ENCODE data around the gene SMIM13.

The SMIM13 gene

GRCh38 chr6:11093626-11094410 is at the start of gene SMIM13:
Gene SMIM13, plus strand, starts transcription at chr6:11093834. Its CDS starts 480 bp downstream, at chr6:11094314.
- peak; percentile 75 to 88 (median 82) for DNase-seq (ENCODE audit: low read depth in 3 of 3, low spot score in 1 of 3)

GRCh38 chr6:11043961-11044711 is 49.5 kb upstream of the SMIM13 start, which contains the start of gene ELOVL2:
Gene ELOVL2, minus strand, starts transcription at chr6:11044305. Its CDS starts 75 bp downstream, at chr6:11044230.
- DNase-seq (ENCODE audit: low read depth in 3 of 3, low spot score in 1 of 3) = peak in 1 of 3 donors; percentile 8

- no peak for DNase-seq (ENCODE audit: low read depth in 3 of 3, low spot score in 1 of 3)
Observed at GRCh38 chr6:11044712-11045167, 48.9 kb upstream of the SMIM13 start.

- DNase-seq (ENCODE audit: low read depth in 3 of 3, low spot score in 1 of 3) = no peak
Observed at GRCh38 chr6:11050731-11051130, 42.9 kb upstream of the SMIM13 start.

- no peak for DNase-seq (ENCODE audit: low read depth in 3 of 3, low spot score in 1 of 3)
Observed at GRCh38 chr6:11053307-11053706, 40.3 kb upstream of the SMIM13 start.

GRCh38 chr6:11054722-11055121 is 38.9 kb upstream of the SMIM13 start:
- no peak for DNase-seq (ENCODE audit: low read depth in 3 of 3, low spot score in 1 of 3)

- no peak for DNase-seq (ENCODE audit: low read depth in 3 of 3, low spot score in 1 of 3)
Observed at GRCh38 chr6:11055127-11055627, 38.5 kb upstream of the SMIM13 start.

GRCh38 chr6:11056871-11057270 is 36.8 kb upstream of the SMIM13 start:
- DNase-seq (ENCODE audit: low read depth in 3 of 3, low spot score in 1 of 3) = no peak

- DNase-seq (ENCODE audit: low read depth in 3 of 3, low spot score in 1 of 3) = no peak
Observed at GRCh38 chr6:11058406-11058805, 35.2 kb upstream of the SMIM13 start.

GRCh38 chr6:11062083-11062482 is 31.6 kb upstream of the SMIM13 start:
- no peak for DNase-seq (ENCODE audit: low read depth in 3 of 3, low spot score in 1 of 3)

GRCh38 chr6:11062715-11063114 is 30.9 kb upstream of the SMIM13 start:
- no peak for DNase-seq (ENCODE audit: low read depth in 3 of 3, low spot score in 1 of 3)

- no peak for DNase-seq (ENCODE audit: low read depth in 3 of 3, low spot score in 1 of 3)
Observed at GRCh38 chr6:11064836-11065235, 28.8 kb upstream of the SMIM13 start.

GRCh38 chr6:11065436-11066202 is 28.0 kb upstream of the SMIM13 start:
- no peak for DNase-seq (ENCODE audit: low read depth in 3 of 3, low spot score in 1 of 3)

- no peak for DNase-seq (ENCODE audit: low read depth in 3 of 3, low spot score in 1 of 3)
Observed at GRCh38 chr6:11066505-11067347, 26.9 kb upstream of the SMIM13 start.

GRCh38 chr6:11067348-11067747 is 26.3 kb upstream of the SMIM13 start:
- no peak for DNase-seq (ENCODE audit: low read depth in 3 of 3, low spot score in 1 of 3)

GRCh38 chr6:11069760-11070159 is 23.9 kb upstream of the SMIM13 start:
- DNase-seq (ENCODE audit: low read depth in 3 of 3, low spot score in 1 of 3) = no peak

- DNase-seq (ENCODE audit: low read depth in 3 of 3, low spot score in 1 of 3) = no peak
Observed at GRCh38 chr6:11072101-11072500, 21.5 kb upstream of the SMIM13 start.

GRCh38 chr6:11076540-11076939 is 17.1 kb upstream of the SMIM13 start:
- no peak for DNase-seq (ENCODE audit: low read depth in 3 of 3, low spot score in 1 of 3)

- DNase-seq (ENCODE audit: low read depth in 3 of 3, low spot score in 1 of 3) = no peak
Observed at GRCh38 chr6:11078266-11078665, 15.4 kb upstream of the SMIM13 start.

- DNase-seq (ENCODE audit: low read depth in 3 of 3, low spot score in 1 of 3) = no peak
Observed at GRCh38 chr6:11080296-11080695, 13.3 kb upstream of the SMIM13 start.
